Mesendoderm (in vitro differentiated cells): Measurements from ENCODE around the gene YY1.

Experiments
- DNase-seq: peaks from one replicate; pipeline ENCODE4 v3.0.0; 2013
- H2AK5ac ChIP-seq: 2 replicates; pipeline ENCODE4 v1.6.1; 2013; ENCODE audit warnings: low read length, inconsistent platforms
- H2BK120ac ChIP-seq: 2 replicates; pipeline ENCODE4 v1.6.1; 2013; ENCODE audit warnings: low read depth, mild to moderate bottlenecking, low read length, moderate library complexity, mixed read lengths
- H2BK15ac ChIP-seq: replicated peaks from 2 replicates; pipeline ENCODE4 v1.6.1; 2013; ENCODE audit warnings: low read depth, mild to moderate bottlenecking, moderate library complexity
- H2BK5ac ChIP-seq: 2 replicates; pipeline ENCODE4 v1.6.1; 2013; ENCODE audit warnings: low read length, inconsistent platforms
- H3K18ac ChIP-seq: 2 replicates; pipeline ENCODE4 v1.6.1; 2013; ENCODE audit warnings: mild to moderate bottlenecking, low read length, mixed read lengths
- H3K23ac ChIP-seq: one replicate; pipeline ENCODE4 v1.6.1; 2013; ENCODE audit warnings: low read length
- H3K27ac ChIP-seq: 2 replicates; pipeline ENCODE4 v1.5.1; 2013; ENCODE audit warnings: low read depth, mild to moderate bottlenecking, inconsistent platforms, low read length, moderate library complexity
- H3K27me3 ChIP-seq: 2 replicates; pipeline ENCODE4 v1.6.1; 2013; ENCODE audit warnings: low read length, control low read depth, mild to moderate bottlenecking, inconsistent platforms; ENCODE audit not compliant: insufficient read depth, poor library complexity
- H3K36me3 ChIP-seq: 2 replicates; pipeline ENCODE4 v1.6.1; 2013; ENCODE audit warnings: low read length, inconsistent platforms; ENCODE audit not compliant: control insufficient read depth, insufficient read depth
- H3K4ac ChIP-seq: one replicate; pipeline ENCODE4 v1.6.1; 2013; ENCODE audit warnings: low read depth, mild to moderate bottlenecking, low read length, moderate library complexity
- H3K4me1 ChIP-seq: 2 replicates; pipeline ENCODE4 v1.6.1; 2013; ENCODE audit warnings: low read depth, low read length, inconsistent platforms; ENCODE audit not compliant: control insufficient read depth
- H3K4me2 ChIP-seq: 2 replicates; pipeline ENCODE4 v1.6.1; 2013; ENCODE audit warnings: low read length
- H3K4me3 ChIP-seq: 2 replicates; pipeline ENCODE4 v1.5.1; 2013; ENCODE audit warnings: mild to moderate bottlenecking, low read length
- H3K56ac ChIP-seq: one replicate; pipeline ENCODE4 v1.6.1; 2013; ENCODE audit warnings: low read length
- H3K79me1 ChIP-seq: 2 replicates; pipeline ENCODE4 v1.6.1; 2013; ENCODE audit warnings: low read length, inconsistent platforms
- H3K79me2 ChIP-seq: 2 replicates; pipeline ENCODE4 v1.6.1; 2013; ENCODE audit warnings: mild to moderate bottlenecking, low read length; ENCODE audit not compliant: control insufficient read depth, insufficient read depth
- H3K9ac ChIP-seq: 2 replicates; pipeline ENCODE4 v1.6.1; 2013; ENCODE audit warnings: low read length, inconsistent platforms
- H4K5ac ChIP-seq: one replicate; pipeline ENCODE4 v1.6.1; 2013; ENCODE audit warnings: low read length
- H4K8ac ChIP-seq: one replicate; pipeline ENCODE4 v1.6.1; 2013; ENCODE audit warnings: low read depth, mild to moderate bottlenecking, control low read depth, low read length, moderate library complexity
- WGBS: extraction: QIAGEN DNeasy Blood & Tissue Kit; methylation state at CpG from one replicate; pipeline ENCODE4 v1.1.7; 2013; ENCODE audit warnings: low lambda C conversion rate, missing lambda C conversion rate; ENCODE audit not compliant: insufficient coverage; ENCODE audit errors: extremely low coverage; 5-methylcytosine and 5-hydroxymethylcytosine counted together

Gene YY1

GRCh38 chr14:100288382-100289185 lies 49.6 kb downstream of the YY1 start:
- H3K4ac ChIP-seq: no peak overlapping the region
- WGBS: no CpG with 5 or more reads among the region's 12 CpGs
- H2AK5ac ChIP-seq: no peak overlapping the region
- no peak overlapping the region for H3K18ac ChIP-seq
- no peak overlapping the region for H3K4me2 ChIP-seq
- no peak overlapping the region for H3K56ac ChIP-seq
- no peak for DNase-seq
- no peak overlapping the region for H3K4me3 ChIP-seq
- H3K4me1 ChIP-seq: peaks cover 2% of the 10 kb centered on the region
- no peak overlapping the region for H4K5ac ChIP-seq
- H4K8ac ChIP-seq: no peak overlapping the region
- H2BK15ac ChIP-seq: no peak overlapping the region
- H3K23ac ChIP-seq: no peak overlapping the region
- peaks cover 5% of the 10 kb centered on the region for H3K36me3 ChIP-seq
- H3K9ac ChIP-seq: no peak overlapping the region
- H3K79me2 ChIP-seq: no peaks in the 10 kb centered on the region
- no peak overlapping the region for H3K27ac ChIP-seq
- no peaks in the 10 kb centered on the region for H3K79me1 ChIP-seq
- H3K27me3 ChIP-seq: no peaks in the 10 kb centered on the region
- H2BK120ac ChIP-seq: no peak overlapping the region
- no peak overlapping the region for H2BK5ac ChIP-seq

GRCh38 chr14:100289916-100290606 lies 51.1 kb downstream of the YY1 start:
- no peaks in the 10 kb centered on the region for H3K4me1 ChIP-seq
- H4K5ac ChIP-seq: no peak overlapping the region
- DNase-seq: no peak
- no peak overlapping the region for H4K8ac ChIP-seq
- no peaks in the 10 kb centered on the region for H3K27me3 ChIP-seq
- no peak overlapping the region for H3K9ac ChIP-seq
- H2BK5ac ChIP-seq: no peak overlapping the region
- H2BK120ac ChIP-seq: no peak overlapping the region
- no peak overlapping the region for H3K4me2 ChIP-seq
- no peak overlapping the region for H3K23ac ChIP-seq
- no peak overlapping the region for H3K4ac ChIP-seq
- H3K27ac ChIP-seq: no peak overlapping the region
- no peak overlapping the region for H3K4me3 ChIP-seq
- H3K36me3 ChIP-seq: peaks cover 5% of the 10 kb centered on the region
- no CpG with 5 or more reads among the region's 9 CpGs for WGBS
- no peak overlapping the region for H3K18ac ChIP-seq
- H2AK5ac ChIP-seq: no peak overlapping the region
- no peak overlapping the region for H3K56ac ChIP-seq
- H3K79me1 ChIP-seq: no peaks in the 10 kb centered on the region
- H3K79me2 ChIP-seq: no peaks in the 10 kb centered on the region
- no peak overlapping the region for H2BK15ac ChIP-seq

- Histone ChIP-seq H2BK120ac (no peak overlapping the region), H3K4me2 (no peak overlapping the region), H3K36me3 (peaks cover 5% of the 10 kb centered on the region), H3K79me2 (no peaks in the 10 kb centered on the region), H3K27me3 (no peaks in the 10 kb centered on the region), H3K9ac (no peak overlapping the region), H4K8ac (no peak overlapping the region), H2BK15ac (no peak overlapping the region), H3K23ac (no peak overlapping the region), H4K5ac (no peak overlapping the region), H3K56ac (no peak overlapping the region), H2AK5ac (no peak overlapping the region), H3K4me3 (no peak overlapping the region), H2BK5ac (no peak overlapping the region), H3K27ac (no peak overlapping the region), H3K79me1 (no peaks in the 10 kb centered on the region), H3K4me1 (no peaks in the 10 kb centered on the region), H3K18ac (no peak overlapping the region), H3K4ac (no peak overlapping the region)
- no CpG with 5 or more reads among the region's 12 CpGs for WGBS
- no peak for DNase-seq
Measured at GRCh38 chr14:100290607-100291304, 51.8 kb downstream of the YY1 start.

GRCh38 chr14:100291305-100292075 lies 52.5 kb downstream of the YY1 start:
- no peak overlapping the region for H2BK120ac ChIP-seq
- no peak overlapping the region for H2BK15ac ChIP-seq
- H3K27ac ChIP-seq: no peak overlapping the region
- WGBS: no CpG with 5 or more reads among the region's 13 CpGs
- no peak overlapping the region for H2BK5ac ChIP-seq
- no peak for DNase-seq
- no peak overlapping the region for H4K8ac ChIP-seq
- no peak overlapping the region for H4K5ac ChIP-seq
- no peaks in the 10 kb centered on the region for H3K79me1 ChIP-seq
- H3K4ac ChIP-seq: no peak overlapping the region
- H3K27me3 ChIP-seq: no peaks in the 10 kb centered on the region
- no peak overlapping the region for H2AK5ac ChIP-seq
- H3K79me2 ChIP-seq: no peaks in the 10 kb centered on the region
- no peak overlapping the region for H3K4me2 ChIP-seq
- peaks cover 5% of the 10 kb centered on the region for H3K36me3 ChIP-seq
- no peak overlapping the region for H3K18ac ChIP-seq
- H3K23ac ChIP-seq: no peak overlapping the region
- no peak overlapping the region for H3K4me3 ChIP-seq
- no peak overlapping the region for H3K56ac ChIP-seq
- H3K4me1 ChIP-seq: no peaks in the 10 kb centered on the region
- no peak overlapping the region for H3K9ac ChIP-seq

GRCh38 chr14:100292301-100292775 lies 53.4 kb downstream of the YY1 start:
- no peak overlapping the region for H2BK120ac ChIP-seq
- no peaks in the 10 kb centered on the region for H3K27me3 ChIP-seq
- no peak overlapping the region for H2BK5ac ChIP-seq
- H3K27ac ChIP-seq: no peak overlapping the region
- no peaks in the 10 kb centered on the region for H3K79me2 ChIP-seq
- H4K5ac ChIP-seq: no peak overlapping the region
- no peak overlapping the region for H2AK5ac ChIP-seq
- no peak overlapping the region for H3K18ac ChIP-seq
- H3K36me3 ChIP-seq: peaks cover 5% of the 10 kb centered on the region
- no peak overlapping the region for H4K8ac ChIP-seq
- DNase-seq: no peak
- H3K56ac ChIP-seq: no peak overlapping the region
- H3K4me3 ChIP-seq: no peak overlapping the region
- no CpG with 5 or more reads among the region's 61 CpGs for WGBS
- no peak overlapping the region for H3K4me2 ChIP-seq
- no peak overlapping the region for H3K9ac ChIP-seq
- no peak overlapping the region for H3K23ac ChIP-seq
- H3K4me1 ChIP-seq: no peaks in the 10 kb centered on the region
- no peak overlapping the region for H3K4ac ChIP-seq
- H3K79me1 ChIP-seq: peaks cover under 1% of the 10 kb centered on the region
- no peak overlapping the region for H2BK15ac ChIP-seq
